ENCODE data around the gene F2.
"Not testable (repeated sequence)": the region's sequence is repeated elsewhere in the genome, so short reads cannot be mapped to it uniquely, and the experiment has no call there.

DNA sequence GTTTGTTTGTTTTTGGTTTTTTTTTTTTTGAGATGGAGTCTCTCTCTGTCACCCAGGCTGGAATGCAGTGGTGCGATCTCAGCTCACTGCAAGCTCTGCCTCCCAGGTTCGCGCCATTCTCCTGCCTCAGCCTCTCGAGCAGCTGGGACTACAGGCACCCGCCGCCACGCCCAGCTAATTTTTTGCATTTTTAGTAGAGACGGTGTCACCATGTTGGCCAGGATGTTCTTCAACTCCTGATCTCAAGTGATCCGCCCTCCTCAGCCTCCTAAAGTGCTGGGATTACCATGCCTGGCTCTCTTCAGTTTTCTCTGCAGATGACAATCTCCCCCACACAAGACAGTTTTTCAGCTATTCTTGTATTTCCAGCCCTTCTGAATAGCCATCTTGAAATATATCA, 9.7 kb upstream of the F2 start:
- TF ChIP-seq, protein P1, sequence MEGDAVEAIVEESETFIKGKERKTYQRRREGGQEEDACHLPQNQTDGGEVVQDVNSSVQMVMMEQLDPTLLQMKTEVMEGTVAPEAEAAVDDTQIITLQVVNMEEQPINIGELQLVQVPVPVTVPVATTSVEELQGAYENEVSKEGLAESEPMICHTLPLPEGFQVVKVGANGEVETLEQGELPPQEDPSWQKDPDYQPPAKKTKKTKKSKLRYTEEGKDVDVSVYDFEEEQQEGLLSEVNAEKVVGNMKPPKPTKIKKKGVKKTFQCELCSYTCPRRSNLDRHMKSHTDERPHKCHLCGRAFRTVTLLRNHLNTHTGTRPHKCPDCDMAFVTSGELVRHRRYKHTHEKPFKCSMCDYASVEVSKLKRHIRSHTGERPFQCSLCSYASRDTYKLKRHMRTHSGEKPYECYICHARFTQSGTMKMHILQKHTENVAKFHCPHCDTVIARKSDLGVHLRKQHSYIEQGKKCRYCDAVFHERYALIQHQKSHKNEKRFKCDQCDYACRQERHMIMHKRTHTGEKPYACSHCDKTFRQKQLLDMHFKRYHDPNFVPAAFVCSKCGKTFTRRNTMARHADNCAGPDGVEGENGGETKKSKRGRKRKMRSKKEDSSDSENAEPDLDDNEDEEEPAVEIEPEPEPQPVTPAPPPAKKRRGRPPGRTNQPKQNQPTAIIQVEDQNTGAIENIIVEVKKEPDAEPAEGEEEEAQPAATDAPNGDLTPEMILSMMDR (IDR thresholded peaks at IDR 0.05), result not testable (repeated sequence)
- TF ChIP-seq EZH2 (IDR thresholded peaks at IDR 0.05), result not testable (repeated sequence)

Measured in neural progenitor cell (in vitro differentiated cells).